Brain microvascular endothelial cell (primary cell): ENCODE data around the gene ABLIM2.

Source experiments
- DNase-seq: peaks from one replicate; pipeline ENCODE4 v3.0.0-alpha.2; 2020
- H3K27ac ChIP-seq: fragments of 250-450 bp; sonication (Bioruptor Pico); 2 replicates; pipeline ENCODE4 v1.5.1; 2020; ENCODE audit warnings: mild to moderate bottlenecking, moderate library complexity
- H3K27me3 ChIP-seq: fragments of 250-450 bp; sonication (Bioruptor Pico); replicated peaks from 2 replicates; pipeline ENCODE4 v1.5.1; 2020; ENCODE audit warnings: mild to moderate bottlenecking
- H3K36me3 ChIP-seq: fragments of 250-450 bp; sonication (Bioruptor Pico); replicated peaks from 2 replicates; pipeline ENCODE4 v1.5.1; 2020; ENCODE audit warnings: mild to moderate bottlenecking
- H3K4me3 ChIP-seq: 2 replicates; pipeline ENCODE4 v1.5.1; 2011; ENCODE audit warnings: low read depth, mild to moderate bottlenecking, control low read depth, low read length, moderate library complexity
- in situ Hi-C: cut with HindIII; loops from 2 replicates; pipeline ENCODE4 v1.10.0; 2017; ENCODE audit warnings: low sequenced_read_pairs, low pct_ligation_motif_present
- TF ChIP-seq, protein P1 (sequence below): IDR thresholded peaks from 2 replicates; pipeline ENCODE4 v1.5.1; 2011; ENCODE audit warnings: low read depth, mild to moderate bottlenecking, moderate library complexity, low read length, control low read depth, inconsistent platforms; ENCODE audit errors: missing control alignments

The ABLIM2 gene

DNA sequence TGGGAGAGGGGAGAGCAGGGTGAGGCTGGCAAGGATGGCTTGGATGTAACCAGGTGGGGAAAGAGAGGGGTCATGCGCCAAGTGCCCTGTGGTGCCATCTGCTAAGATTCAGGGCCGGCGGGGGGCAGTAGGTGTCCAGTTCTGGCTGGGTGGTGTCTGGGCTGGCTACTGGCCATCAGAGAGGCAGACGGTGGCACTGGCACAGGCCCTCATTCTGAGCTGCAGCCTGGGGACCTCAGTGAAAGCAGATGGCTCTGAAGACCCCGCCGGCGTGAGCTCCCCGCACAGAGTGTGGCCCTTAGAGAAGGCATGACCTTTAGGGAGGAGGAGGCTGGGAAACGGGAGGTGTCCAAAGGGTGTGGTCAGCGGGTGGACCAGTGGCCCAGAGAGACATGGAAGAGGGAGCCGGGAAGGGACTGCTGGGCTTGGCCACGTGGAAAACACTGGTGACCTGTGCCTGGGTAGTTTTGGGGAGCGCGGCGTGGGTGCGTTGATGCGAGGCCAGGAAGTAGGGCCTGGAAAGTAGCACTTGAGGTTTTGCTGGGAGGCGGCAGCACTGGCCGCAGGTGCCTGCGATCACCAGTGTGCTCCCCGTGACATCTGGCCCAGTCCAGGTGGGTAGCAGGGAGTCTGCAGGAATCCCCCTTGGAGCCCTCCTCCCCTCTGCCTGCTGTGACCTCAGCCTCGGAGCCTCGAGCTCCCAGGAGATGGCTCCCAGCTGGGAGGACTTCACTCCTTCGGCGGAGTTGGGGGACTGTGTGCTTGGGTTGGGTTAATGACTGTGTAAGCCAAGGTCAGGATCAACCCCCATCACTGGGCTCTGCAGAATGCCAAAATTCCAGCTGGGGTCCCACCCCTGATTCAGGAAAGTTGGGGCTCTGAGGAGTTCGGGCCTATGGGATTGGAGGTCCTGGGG lies 31.2 kb upstream of the ABLIM2 start:
- Histone ChIP-seq H3K27me3 (no peaks in the 10 kb centered on the region), H3K4me3 (no peak overlapping the region), H3K36me3 (no peaks in the 10 kb centered on the region), H3K27ac (no peak overlapping the region)
- no peak for DNase-seq
- TF ChIP-seq, protein P1, sequence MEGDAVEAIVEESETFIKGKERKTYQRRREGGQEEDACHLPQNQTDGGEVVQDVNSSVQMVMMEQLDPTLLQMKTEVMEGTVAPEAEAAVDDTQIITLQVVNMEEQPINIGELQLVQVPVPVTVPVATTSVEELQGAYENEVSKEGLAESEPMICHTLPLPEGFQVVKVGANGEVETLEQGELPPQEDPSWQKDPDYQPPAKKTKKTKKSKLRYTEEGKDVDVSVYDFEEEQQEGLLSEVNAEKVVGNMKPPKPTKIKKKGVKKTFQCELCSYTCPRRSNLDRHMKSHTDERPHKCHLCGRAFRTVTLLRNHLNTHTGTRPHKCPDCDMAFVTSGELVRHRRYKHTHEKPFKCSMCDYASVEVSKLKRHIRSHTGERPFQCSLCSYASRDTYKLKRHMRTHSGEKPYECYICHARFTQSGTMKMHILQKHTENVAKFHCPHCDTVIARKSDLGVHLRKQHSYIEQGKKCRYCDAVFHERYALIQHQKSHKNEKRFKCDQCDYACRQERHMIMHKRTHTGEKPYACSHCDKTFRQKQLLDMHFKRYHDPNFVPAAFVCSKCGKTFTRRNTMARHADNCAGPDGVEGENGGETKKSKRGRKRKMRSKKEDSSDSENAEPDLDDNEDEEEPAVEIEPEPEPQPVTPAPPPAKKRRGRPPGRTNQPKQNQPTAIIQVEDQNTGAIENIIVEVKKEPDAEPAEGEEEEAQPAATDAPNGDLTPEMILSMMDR, result no peak
- in situ Hi-C loops, result no loop called here

DNA sequence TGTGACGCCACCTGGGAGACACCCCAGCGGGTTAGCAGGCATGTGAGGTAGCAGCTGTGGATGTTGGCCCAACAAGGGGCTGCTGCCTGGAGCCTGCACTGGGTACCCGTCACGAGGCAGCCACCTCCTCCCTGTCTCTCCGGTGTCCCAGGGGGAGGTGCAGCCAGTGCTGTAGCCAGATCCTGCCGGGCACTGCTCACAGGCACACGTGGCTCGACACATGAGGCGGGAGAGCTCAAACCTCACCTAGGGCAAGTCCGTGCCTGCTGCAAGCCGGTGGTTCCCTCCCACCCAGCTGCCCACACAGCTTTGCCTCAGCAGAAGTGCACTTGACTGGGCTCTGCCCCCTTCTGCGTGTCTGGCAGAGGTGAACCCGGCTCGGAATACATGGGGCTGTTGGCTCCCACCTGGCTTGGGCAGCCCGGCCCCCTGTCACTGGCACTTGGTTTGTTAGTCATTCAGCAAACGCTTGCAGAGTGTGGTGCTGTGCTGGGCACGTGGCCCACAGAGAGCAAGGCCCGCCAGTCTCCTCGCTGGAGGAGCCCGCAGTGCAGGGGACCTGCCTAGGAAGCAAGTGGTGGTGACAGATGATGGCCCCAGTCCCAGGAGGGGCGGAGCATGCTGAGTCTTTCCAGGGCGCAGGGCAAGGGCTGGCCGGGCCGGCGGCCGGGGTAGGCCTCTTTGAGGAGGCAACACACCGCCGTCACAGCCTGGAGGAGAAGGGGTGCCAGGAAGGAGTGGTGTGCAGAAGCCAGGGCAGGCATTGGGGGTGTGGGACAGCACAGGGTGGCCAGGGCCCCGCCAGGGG lies 30.3 kb upstream of the ABLIM2 start:
- Histone ChIP-seq H3K36me3 (no peaks in the 10 kb centered on the region), H3K27me3 (no peaks in the 10 kb centered on the region), H3K4me3 (no peak overlapping the region), H3K27ac (no peak overlapping the region)
- TF ChIP-seq, protein P1, result no peak
- in situ Hi-C loops, result no loop called here
- DNase-seq, result no peak

GRCh38 chr4:8188085-8188484 lies 29.5 kb upstream of the ABLIM2 start:
- no peak overlapping the region for H3K27ac ChIP-seq
- in situ Hi-C loops, result no loop called here
- no peaks in the 10 kb centered on the region for H3K27me3 ChIP-seq
- TF ChIP-seq, protein P1, result no peak
- no peak for DNase-seq
- H3K4me3 ChIP-seq, result no peak overlapping the region
- no peaks in the 10 kb centered on the region for H3K36me3 ChIP-seq

DNA sequence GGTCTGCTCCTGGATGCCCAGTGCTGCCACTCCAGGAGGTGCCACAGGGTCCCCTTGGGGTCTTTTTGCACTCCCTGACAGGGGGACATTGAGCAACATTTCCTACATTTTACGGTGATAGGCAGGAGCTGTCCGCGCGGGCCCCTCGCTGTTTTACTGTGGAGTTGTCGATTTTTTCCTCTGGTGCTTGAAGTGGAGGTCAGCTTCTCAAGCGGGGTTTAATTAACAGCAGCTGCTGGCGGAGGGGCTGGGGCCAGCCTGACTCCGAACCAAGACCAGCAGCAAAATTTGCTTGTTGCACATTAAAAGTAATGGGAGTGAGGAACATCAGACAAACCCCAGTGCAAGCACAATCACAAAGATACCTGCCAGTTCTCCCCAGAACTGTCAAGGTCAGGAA lies 27.3 kb upstream of the ABLIM2 start:
- no peak for DNase-seq
- H3K4me3 ChIP-seq, result no peak overlapping the region
- in situ Hi-C loops, result no loop called here
- TF ChIP-seq, protein P1, result no peak
- no peaks in the 10 kb centered on the region for H3K36me3 ChIP-seq
- H3K27me3 ChIP-seq, result no peaks in the 10 kb centered on the region
- H3K27ac ChIP-seq, result no peak overlapping the region

GRCh38 chr4:8185295-8185694 lies 26.7 kb upstream of the ABLIM2 start:
- Histone ChIP-seq H3K27me3 (no peaks in the 10 kb centered on the region), H3K27ac (no peak overlapping the region), H3K36me3 (no peaks in the 10 kb centered on the region), H3K4me3 (no peak overlapping the region)
- in situ Hi-C loops, result no loop called here
- TF ChIP-seq, protein P1, result no peak
- peak; percentile 75 for DNase-seq
